ENCODE measurements around the gene SRRM4. TPM values are rescaled to one million over a fixed set of nuclear protein-coding genes. Genes with fewer than 3 reads are reported as not detected.

The SRRM4 gene
- total RNA-seq, 2 donors from 2014 or later, result 0.27 TPM; not detected in 1

- H3K4me3 ChIP-seq, result no peak overlapping the region
- H3K27me3 ChIP-seq, result no peaks in the 10 kb centered on the region
- H3K9me3 ChIP-seq, result no peaks in the 10 kb centered on the region
- no peaks in the 10 kb centered on the region for H3K36me3 ChIP-seq
- no peak overlapping the region for H3K27ac ChIP-seq
- DNase-seq, result no peak
- intact Hi-C loops (cut with DNase I), result no loop called here
- no peak overlapping the region for H3K9ac ChIP-seq (ENCODE audit: low read depth in 2 of 2, low read length in 2 of 2)
- TF ChIP-seq, protein P1, sequence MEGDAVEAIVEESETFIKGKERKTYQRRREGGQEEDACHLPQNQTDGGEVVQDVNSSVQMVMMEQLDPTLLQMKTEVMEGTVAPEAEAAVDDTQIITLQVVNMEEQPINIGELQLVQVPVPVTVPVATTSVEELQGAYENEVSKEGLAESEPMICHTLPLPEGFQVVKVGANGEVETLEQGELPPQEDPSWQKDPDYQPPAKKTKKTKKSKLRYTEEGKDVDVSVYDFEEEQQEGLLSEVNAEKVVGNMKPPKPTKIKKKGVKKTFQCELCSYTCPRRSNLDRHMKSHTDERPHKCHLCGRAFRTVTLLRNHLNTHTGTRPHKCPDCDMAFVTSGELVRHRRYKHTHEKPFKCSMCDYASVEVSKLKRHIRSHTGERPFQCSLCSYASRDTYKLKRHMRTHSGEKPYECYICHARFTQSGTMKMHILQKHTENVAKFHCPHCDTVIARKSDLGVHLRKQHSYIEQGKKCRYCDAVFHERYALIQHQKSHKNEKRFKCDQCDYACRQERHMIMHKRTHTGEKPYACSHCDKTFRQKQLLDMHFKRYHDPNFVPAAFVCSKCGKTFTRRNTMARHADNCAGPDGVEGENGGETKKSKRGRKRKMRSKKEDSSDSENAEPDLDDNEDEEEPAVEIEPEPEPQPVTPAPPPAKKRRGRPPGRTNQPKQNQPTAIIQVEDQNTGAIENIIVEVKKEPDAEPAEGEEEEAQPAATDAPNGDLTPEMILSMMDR (IDR thresholded peaks at IDR 0.05), result no peak
- H3K4me1 ChIP-seq, result no peaks in the 10 kb centered on the region
Observed at GRCh38 chr12:119079530-119079929, 98.2 kb downstream of the SRRM4 start.

DNA sequence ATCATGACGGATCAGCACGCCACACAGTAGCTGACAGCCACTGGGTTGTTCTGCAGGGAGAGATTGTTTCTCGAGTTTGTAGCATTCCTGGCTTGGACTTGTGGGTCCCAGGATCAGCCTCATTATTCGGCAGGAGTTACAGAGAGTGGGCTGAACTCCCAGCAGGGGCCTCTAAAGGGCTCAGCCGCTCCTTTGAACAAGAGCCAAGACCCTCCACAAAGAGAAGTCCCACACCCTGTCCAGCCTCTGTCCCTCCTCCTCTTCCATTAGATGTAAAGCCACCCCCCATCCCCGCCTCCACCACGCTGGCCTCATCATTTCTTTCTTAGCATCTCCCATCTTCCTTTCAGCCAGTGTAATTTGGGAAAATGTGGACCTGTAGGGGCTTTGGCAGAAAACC lies 100.7 kb downstream of the SRRM4 start:
- TF ChIP-seq, protein P1 (IDR thresholded peaks at IDR 0.05), result no peak
- intact Hi-C loops (cut with DNase I), result no loop called here
- Histone ChIP-seq H3K27me3 (no peaks in the 10 kb centered on the region), H3K9ac (ENCODE audit: low read depth in 2 of 2, low read length in 2 of 2) (no peak overlapping the region), H3K36me3 (no peaks in the 10 kb centered on the region), H3K27ac (no peak overlapping the region), H3K9me3 (no peaks in the 10 kb centered on the region), H3K4me1 (no peaks in the 10 kb centered on the region), H3K4me3 (no peak overlapping the region)
- DNase-seq, result no peak

- no peaks in the 10 kb centered on the region for H3K9me3 ChIP-seq
- no peak for DNase-seq
- intact Hi-C loops (cut with DNase I), result no loop called here
- TF ChIP-seq, protein P1 (IDR thresholded peaks at IDR 0.05), result no peak
- H3K4me1 ChIP-seq, result no peaks in the 10 kb centered on the region
- H3K4me3 ChIP-seq, result no peak overlapping the region
- H3K27ac ChIP-seq, result no peak overlapping the region
- no peaks in the 10 kb centered on the region for H3K27me3 ChIP-seq
- H3K9ac ChIP-seq (ENCODE audit: low read depth in 2 of 2, low read length in 2 of 2), result no peak overlapping the region
- no peaks in the 10 kb centered on the region for H3K36me3 ChIP-seq
Observed at GRCh38 chr12:119082496-119082895, 101.2 kb downstream of the SRRM4 start.

DNA sequence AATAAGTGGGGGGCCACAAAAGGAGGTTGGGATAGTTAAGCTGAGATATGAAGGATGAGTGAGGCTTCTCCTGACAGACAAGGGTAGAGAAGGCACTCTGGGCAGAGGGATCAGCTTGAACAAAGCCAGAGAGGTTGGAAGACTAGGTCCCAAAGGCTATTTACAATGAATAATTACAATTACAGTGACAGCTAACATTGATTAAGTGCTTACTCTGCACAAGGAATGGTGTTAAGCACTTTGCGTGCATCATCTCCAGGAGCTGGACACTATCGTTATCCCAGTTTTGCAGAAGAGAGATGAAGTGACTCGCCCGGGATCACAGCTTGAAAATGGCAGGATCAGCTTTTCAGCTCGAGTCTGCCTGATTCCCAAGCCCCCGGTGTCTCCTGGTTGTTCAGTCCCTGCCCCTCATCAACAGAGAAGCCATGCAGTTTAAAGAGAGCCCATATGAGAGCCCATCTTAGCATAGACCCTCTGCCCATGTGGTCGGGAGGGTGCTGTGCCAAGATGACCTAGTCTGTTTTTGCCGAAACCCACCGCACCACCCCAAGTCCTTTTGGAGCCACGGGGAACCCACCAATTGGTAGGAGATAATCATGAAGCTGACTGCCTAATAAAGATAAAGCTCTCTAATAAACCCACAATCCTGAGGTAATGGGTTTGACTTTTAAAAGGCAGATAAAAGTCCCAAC lies 107.5 kb downstream of the SRRM4 start:
- no peaks in the 10 kb centered on the region for H3K27me3 ChIP-seq
- H3K4me1 ChIP-seq, result no peaks in the 10 kb centered on the region
- no peak overlapping the region for H3K4me3 ChIP-seq
- no peak overlapping the region for H3K27ac ChIP-seq
- H3K9ac ChIP-seq (ENCODE audit: low read depth in 2 of 2, low read length in 2 of 2), result no peak overlapping the region
- H3K36me3 ChIP-seq, result no peaks in the 10 kb centered on the region
- DNase-seq, result no peak
- TF ChIP-seq, protein P1 (IDR thresholded peaks at IDR 0.05), result no peak
- intact Hi-C loops (cut with DNase I), result no loop called here
- no peaks in the 10 kb centered on the region for H3K9me3 ChIP-seq

GRCh38 chr12:119089380-119090013 lies 108.2 kb downstream of the SRRM4 start:
- Histone ChIP-seq H3K9ac (ENCODE audit: low read depth in 2 of 2, low read length in 2 of 2) (no peak overlapping the region), H3K4me1 (no peaks in the 10 kb centered on the region), H3K9me3 (no peaks in the 10 kb centered on the region), H3K4me3 (no peak overlapping the region), H3K27ac (no peak overlapping the region), H3K36me3 (no peaks in the 10 kb centered on the region), H3K27me3 (no peaks in the 10 kb centered on the region)
- DNase-seq, result no peak
- TF ChIP-seq, protein P1 (IDR thresholded peaks at IDR 0.05), result no peak
- intact Hi-C loops (cut with DNase I), result no loop called here

Data from colonic mucosa (tissue), 4 donors.